T-cell (primary cell): ENCODE results near the gene NEXN. TPM values are rescaled to one million over a fixed set of nuclear protein-coding genes. Genes with fewer than 3 reads are reported as not detected.
"Not testable (repeated sequence)": the region's sequence is repeated elsewhere in the genome, so short reads cannot be mapped to it uniquely, and the experiment has no call there.

ENCODE experiments used
- ATAC-seq, 4 experiments: fragments of 200-7000 bp in 3 of 4; fragments of 150-1000 bp in 1 of 4; cut with Tn5 transposase; replicated peaks in 1 of 4; 1 replicate in 3 of 4; 2 replicates in 1 of 4; pipeline ENCODE4 v1.10.0; 2021; ENCODE audit warnings: moderate library complexity in 3 of 4, mild to moderate bottlenecking in 2 of 4, moderate number of reproducible peaks in 1 of 4
- CTCF ChIA-PET, 2 donors: fragments of 300-600 bp; sonication (Branson Sonifier 250); formaldehyde crosslinking; loops; one replicate each; lab custom pipeline; 2022; ENCODE audit warnings: antibody characterized with exemption in 2 of 2; lab: Charles Lee
- POLR2A ChIA-PET, 2 donors: fragments of 300-600 bp; sonication (Branson Sonifier 250); formaldehyde crosslinking; loops; one replicate each; lab custom pipeline; 2022; ENCODE audit warnings: antibody characterized with exemption in 2 of 2; lab: Charles Lee
- DNase-seq, 35 experiments: peaks; one replicate each; pipeline versions ENCODE4 v3.0.0 to v3.0.0-alpha.2; 2013 to 2023
- H3K27ac ChIP-seq: one replicate; pipeline ENCODE4 v1.5.1; 2013; ENCODE audit warnings: low read length
- H3K27me3 ChIP-seq, 2 experiments: replicated peaks in 1 of 2; 1 replicate in 1 of 2; 2 replicates in 1 of 2; pipeline versions ENCODE4 v1.6.1 to v1.7.0; 2013; ENCODE audit warnings: low read length in 1 of 2, mixed read lengths in 1 of 2; ENCODE audit not compliant: control insufficient read depth in 2 of 2, insufficient read depth in 2 of 2; ENCODE audit errors: extremely low read depth in 1 of 2
- H3K36me3 ChIP-seq, 2 donors: 1 replicate in 1 of 2; 2 replicates in 1 of 2; pipeline versions ENCODE4 v1.6.1 to v1.7.0; 2013; ENCODE audit warnings: low read length in 1 of 2; ENCODE audit not compliant: control insufficient read depth in 2 of 2, insufficient read depth in 1 of 2; ENCODE audit errors: extremely low read depth in 1 of 2
- H3K4me1 ChIP-seq, 2 experiments: 1 replicate in 1 of 2; 2 replicates in 1 of 2; pipeline versions ENCODE4 v1.6.1 to v1.7.0; 2013; ENCODE audit warnings: low read length in 2 of 2, mixed read lengths in 1 of 2; ENCODE audit not compliant: insufficient read depth in 2 of 2, control insufficient read depth in 1 of 2; ENCODE audit errors: extremely low read depth in 1 of 2
- H3K4me3 ChIP-seq, 2 donors: 1 replicate in 1 of 2; 2 replicates in 1 of 2; pipeline versions ENCODE4 v1.5.1 to v1.7.0; 2013; ENCODE audit warnings: mild to moderate bottlenecking in 2 of 2, low read length in 1 of 2, moderate library complexity in 1 of 2; ENCODE audit not compliant: control insufficient read depth in 1 of 2; ENCODE audit errors: extremely low read depth in 1 of 2
- H3K9me3 ChIP-seq: 2 replicates; pipeline ENCODE4 v1.7.0; 2013
- H3K27ac Mint-ChIP-seq, 2 donors: one replicate each; pipeline ENCODE4 v1.8.0; 2020 to 2021; ENCODE audit warnings: mild to moderate bottlenecking in 2 of 2, mixed read lengths in 2 of 2
- H3K27me3 Mint-ChIP-seq, 2 donors: one replicate each; pipeline ENCODE4 v1.8.0; 2021 to 2022; ENCODE audit warnings: mixed read lengths in 2 of 2
- H3K36me3 Mint-ChIP-seq: one replicate; pipeline ENCODE4 v1.8.0; 2021; ENCODE audit warnings: mixed read lengths
- H3K4me1 Mint-ChIP-seq, 3 donors: one replicate each; pipeline ENCODE4 v1.8.0; 2020 to 2022; ENCODE audit warnings: mixed read lengths in 3 of 3, mild to moderate bottlenecking in 1 of 3
- H3K4me3 Mint-ChIP-seq, 3 donors: one replicate each; pipeline ENCODE4 v1.8.0; 2020 to 2022; ENCODE audit warnings: mild to moderate bottlenecking in 3 of 3, mixed read lengths in 3 of 3, moderate library complexity in 3 of 3
- H3K9me3 Mint-ChIP-seq, 3 donors: one replicate each; pipeline ENCODE4 v1.8.0; 2020 to 2022; ENCODE audit warnings: mixed read lengths in 3 of 3
- WGBS: methylation state at CpG from one replicate; pipeline ENCODE4 v1.1.5; 2013; ENCODE audit warnings: missing lambda C conversion rate; ENCODE audit not compliant: insufficient coverage; 5-methylcytosine and 5-hydroxymethylcytosine counted together
- total RNA-seq, 35 experiments: library from RNA in 6 of 35; stranded (reverse) in 6 of 35; fragments of 120-200 nt in 1 of 35; gene quantifications; one replicate each; pipeline versions ENCODE4 v1.2.1 to v1.2.4 and lab custom pipeline; 2013 to 2026

Gene NEXN
- total RNA-seq, 5 donors from 2014 or later (not counting 1 experiment from before 2014, with no cell fraction given), result 0.26 to 0.50 (median 0.35) TPM

- no peaks in the 10 kb centered on the region for H3K27me3 ChIP-seq
- Mint-ChIP-seq H3K4me3 (no peak overlapping the region), H3K36me3 (no peaks in the 10 kb centered on the region), H3K27me3 (peaks cover 0 to 2% of the 10 kb centered on the region in 2 donors), H3K27ac (no peak overlapping the region), H3K4me1 (no peaks in the 10 kb centered on the region), H3K9me3 (no peaks in the 10 kb centered on the region)
- WGBS, result 100% methylated on average over 2 of the region's 4 CpGs
- ATAC-seq (no peak), DNase-seq (no peak)
- ChIA-PET CTCF (no interaction called here), POLR2A (no interaction called here)
- H3K4me3 ChIP-seq, result no peak overlapping the region
- no peak overlapping the region for H3K27ac ChIP-seq
- no peaks in the 10 kb centered on the region for H3K4me1 ChIP-seq
- H3K9me3 ChIP-seq, result no peaks in the 10 kb centered on the region
- no peaks in the 10 kb centered on the region for H3K36me3 ChIP-seq
Observed at GRCh38 chr1:77910116-77910515, 21.7 kb downstream of the NEXN start.

- not testable (repeated sequence) for DNase-seq, H3K4me1 Mint-ChIP-seq, H3K4me1 ChIP-seq, H3K27ac Mint-ChIP-seq, H3K27me3 Mint-ChIP-seq, H3K4me3 Mint-ChIP-seq, H3K9me3 Mint-ChIP-seq, H3K4me3 ChIP-seq, H3K27me3 ChIP-seq, H3K36me3 Mint-ChIP-seq, H3K27ac ChIP-seq, H3K9me3 ChIP-seq, H3K36me3 ChIP-seq, ATAC-seq
- WGBS, result no CpG with 5 or more reads among the region's 5 CpGs
- POLR2A ChIA-PET, result interaction anchor here in 1 of 2 donors (0.6 kb wide), 1 partner anchor 78 kb away, joined by 6 read pairs; no protein-coding TSS in a partner anchor
- CTCF ChIA-PET, result interaction anchor here in 1 of 2 donors (0.6 kb wide), 1 partner anchor 1508 kb away, joined by 3 read pairs; no protein-coding TSS in a partner anchor
Observed at GRCh38 chr1:77918918-77919317, 30.5 kb downstream of the NEXN start.

GRCh38 chr1:77925518-77925917, 37.1 kb downstream of the NEXN start:
- Histone ChIP-seq H3K27ac (no peak overlapping the region), H3K4me1 (no peaks in the 10 kb centered on the region), H3K4me3 (no peak overlapping the region), H3K36me3 (no peaks in the 10 kb centered on the region), H3K27me3 (peaks cover 0 to 7% of the 10 kb centered on the region in 2 experiments), H3K9me3 (no peaks in the 10 kb centered on the region)
- ATAC-seq (no peak), DNase-seq (no peak)
- H3K27me3 Mint-ChIP-seq, result no peaks in the 10 kb centered on the region
- no peak overlapping the region for H3K4me3 Mint-ChIP-seq
- ChIA-PET POLR2A (no interaction called here), CTCF (no interaction called here)
- no peaks in the 10 kb centered on the region for H3K9me3 Mint-ChIP-seq
- no peaks in the 10 kb centered on the region for H3K36me3 Mint-ChIP-seq
- no peak overlapping the region for H3K27ac Mint-ChIP-seq
- WGBS, result no CpG with 5 or more reads among the region's 1 CpG
- H3K4me1 Mint-ChIP-seq, result peaks cover 0 to 14% (median 0%) of the 10 kb centered on the region in 3 donors

GRCh38 chr1:77925956-77926355, 37.5 kb downstream of the NEXN start:
- ChIA-PET CTCF (no interaction called here), POLR2A (no interaction called here)
- no peak overlapping the region for H3K27ac Mint-ChIP-seq
- H3K27me3 Mint-ChIP-seq, result no peaks in the 10 kb centered on the region
- Histone ChIP-seq H3K36me3 (no peaks in the 10 kb centered on the region), H3K4me1 (no peaks in the 10 kb centered on the region), H3K27me3 (peaks cover 0 to 7% of the 10 kb centered on the region in 2 experiments), H3K9me3 (no peaks in the 10 kb centered on the region), H3K4me3 (no peak overlapping the region), H3K27ac (no peak overlapping the region)
- ATAC-seq (no peak), DNase-seq (no peak)
- WGBS, result 71% methylated on average over 1 of the region's 2 CpGs
- peak overlapping the region; percentile 7 to 80 (median 77) for H3K4me3 Mint-ChIP-seq
- H3K4me1 Mint-ChIP-seq, result peaks cover 0 to 14% (median 0%) of the 10 kb centered on the region in 3 donors
- H3K36me3 Mint-ChIP-seq, result no peaks in the 10 kb centered on the region
- H3K9me3 Mint-ChIP-seq, result no peaks in the 10 kb centered on the region

- Histone ChIP-seq H3K9me3 (no peaks in the 10 kb centered on the region), H3K36me3 (no peaks in the 10 kb centered on the region), H3K4me3 (peak overlapping the region in 1 of 2 donors; percentile 38), H3K4me1 (no peaks in the 10 kb centered on the region), H3K27me3 (peaks cover 0 to 7% of the 10 kb centered on the region in 2 experiments), H3K27ac (no peak overlapping the region)
- Mint-ChIP-seq H3K4me3 (peak overlapping the region; percentile 77 to 84 (median 80)), H3K9me3 (no peaks in the 10 kb centered on the region), H3K27me3 (no peaks in the 10 kb centered on the region), H3K4me1 (peaks cover 0 to 14% (median 0%) of the 10 kb centered on the region in 3 donors), H3K27ac (peak overlapping the region; percentile 12 to 71), H3K36me3 (no peaks in the 10 kb centered on the region)
- no peak for ATAC-seq
- ChIA-PET POLR2A (no interaction called here), CTCF (no interaction called here)
- DNase-seq, result peak in 1 of 35 experiments; percentile 17
- WGBS, result 69% methylated on average over 2 of the region's 13 CpGs
Observed at GRCh38 chr1:77926561-77927357, 38.3 kb downstream of the NEXN start.

GRCh38 chr1:77927414-77927813, 39.0 kb downstream of the NEXN start:
- Mint-ChIP-seq H3K27me3 (no peaks in the 10 kb centered on the region), H3K4me1 (peaks cover 0 to 14% (median 0%) of the 10 kb centered on the region in 3 donors), H3K36me3 (no peaks in the 10 kb centered on the region), H3K27ac (no peak overlapping the region), H3K9me3 (no peaks in the 10 kb centered on the region), H3K4me3 (peak overlapping the region in 2 of 3 donors; percentile 49 to 80)
- POLR2A ChIA-PET, result no interaction called here
- Histone ChIP-seq H3K9me3 (no peaks in the 10 kb centered on the region), H3K4me1 (no peaks in the 10 kb centered on the region), H3K27me3 (peaks cover 0 to 7% of the 10 kb centered on the region in 2 experiments), H3K4me3 (no peak overlapping the region), H3K36me3 (no peaks in the 10 kb centered on the region), H3K27ac (no peak overlapping the region)
- CTCF ChIA-PET, result no interaction called here
- ATAC-seq (no peak), DNase-seq (no peak)
- WGBS, result 100% methylated on average over 1 of the region's 4 CpGs
